ENCODE results near the gene KCTD11. TPM values are rescaled to one million over a fixed set of nuclear protein-coding genes. Genes with fewer than 3 reads are reported as not detected.
A peak's percentile ranks its signal among the peaks of the same experiment; 100 is the strongest.

Gene KCTD11
- total RNA-seq, 4 donors from 2014 or later = 8.8 to 16.9 (median 10.3) TPM

GRCh38 chr17:7347630-7348477 lies 4.1 kb upstream of the KCTD11 start:
- TF ChIP-seq POLR2A (IDR thresholded peaks at IDR 0.05) = no peak
- no peak for TF ChIP-seq CTCF (IDR thresholded peaks at IDR 0.05)
- no peak for TF ChIP-seq POLR2AphosphoS5 (IDR thresholded peaks at IDR 0.05)
- TF ChIP-seq EP300 (IDR thresholded peaks at IDR 0.05) = no peak
- H3K9me3 ChIP-seq = no peaks in the 10 kb centered on the region
- no peak overlapping the region for H3K27ac ChIP-seq
- no peak overlapping the region for H3K4me3 ChIP-seq
- 30 to 56% methylated on average over 5 to 6 of the region's 19 CpGs for WGBS, 2 donors (ENCODE audit: low coverage in 1 of 2)
- no peak for ATAC-seq
- no peaks in the 10 kb centered on the region for H3K36me3 ChIP-seq
- peaks cover 14% of the 10 kb centered on the region for H3K27me3 ChIP-seq
- peaks cover 0 to 44% (median 16%) of the 10 kb centered on the region in 3 donors for H3K4me1 ChIP-seq

GRCh38 chr17:7348478-7349242 lies 3.3 kb upstream of the KCTD11 start:
- H3K27ac ChIP-seq = peak overlapping the region in 3 of 4 donors; percentile 36 to 100 (median 99)
- H3K27me3 ChIP-seq = peaks cover 6% of the 10 kb centered on the region
- H3K4me1 ChIP-seq = peaks cover 0 to 52% (median 24%) of the 10 kb centered on the region in 3 donors
- WGBS, 2 donors (ENCODE audit: low coverage in 1 of 2) = 57 to 87% methylated on average over 3 to 14 of the region's 19 CpGs
- no peaks in the 10 kb centered on the region for H3K36me3 ChIP-seq
- no peak for ATAC-seq
- TF ChIP-seq POLR2A (IDR thresholded peaks at IDR 0.05) (no peak), CTCF (IDR thresholded peaks at IDR 0.05) (no peak), EP300 (IDR thresholded peaks at IDR 0.05) (no peak), POLR2AphosphoS5 (IDR thresholded peaks at IDR 0.05) (no peak)
- no peak overlapping the region for H3K4me3 ChIP-seq
- no peaks in the 10 kb centered on the region for H3K9me3 ChIP-seq

- Histone ChIP-seq H3K4me1 (peaks cover 0 to 81% (median 30%) of the 10 kb centered on the region in 3 donors), H3K9me3 (no peaks in the 10 kb centered on the region), H3K27ac (peak overlapping the region; percentile 93 to 100 (median 99)), H3K4me3 (peak overlapping the region; percentile 65 to 91), H3K27me3 (no peaks in the 10 kb centered on the region), H3K36me3 (no peaks in the 10 kb centered on the region)
- no peak for TF ChIP-seq POLR2A (IDR thresholded peaks at IDR 0.05)
- TF ChIP-seq EP300 (IDR thresholded peaks at IDR 0.05) = no peak
- TF ChIP-seq POLR2AphosphoS5 (IDR thresholded peaks at IDR 0.05) = no peak
- TF ChIP-seq CTCF (IDR thresholded peaks at IDR 0.05) = peak in 1 of 4 experiments; percentile 75
- no peak for ATAC-seq
- 14 to 20% methylated on average over 4 to 7 of the region's 10 CpGs for WGBS, 2 donors (ENCODE audit: low coverage in 1 of 2)
Measured at GRCh38 chr17:7352503-7352889, 534 bp downstream of the KCTD11 start.

- no CpG with 5 or more reads among the region's 37 CpGs for WGBS, 2 donors (ENCODE audit: low coverage in 1 of 2)
- H3K27ac ChIP-seq = peak overlapping the region in 3 of 4 donors; percentile 99 to 100 (median 99)
- H3K27me3 ChIP-seq = no peaks in the 10 kb centered on the region
- H3K4me3 ChIP-seq = peak overlapping the region; percentile 65 to 91
- H3K9me3 ChIP-seq = no peaks in the 10 kb centered on the region
- H3K36me3 ChIP-seq = no peaks in the 10 kb centered on the region
- no peak for TF ChIP-seq EP300 (IDR thresholded peaks at IDR 0.05)
- no peak for TF ChIP-seq CTCF (IDR thresholded peaks at IDR 0.05)
- TF ChIP-seq POLR2AphosphoS5 (IDR thresholded peaks at IDR 0.05) = no peak
- no peak for TF ChIP-seq POLR2A (IDR thresholded peaks at IDR 0.05)
- ATAC-seq = no peak
- H3K4me1 ChIP-seq = peaks cover 0 to 78% (median 30%) of the 10 kb centered on the region in 3 donors
Measured at GRCh38 chr17:7352910-7353635, 1.1 kb downstream of the KCTD11 start.
